GM18873 (cell line): Measurements from ENCODE around the gene WIPF2.
A peak's percentile ranks its signal among the peaks of the same experiment; 100 is the strongest.

ENCODE experiments used
- ATAC-seq: cut with Tn5 transposase; IDR thresholded peaks from one replicate; pipeline ENCODE4 v1.9.1; 2021; ENCODE audit warnings: mild to moderate bottlenecking, moderate library complexity, moderate number of reproducible peaks; ENCODE audit not compliant: unreplicated experiment, low FRiP score

The WIPF2 gene, protein sequence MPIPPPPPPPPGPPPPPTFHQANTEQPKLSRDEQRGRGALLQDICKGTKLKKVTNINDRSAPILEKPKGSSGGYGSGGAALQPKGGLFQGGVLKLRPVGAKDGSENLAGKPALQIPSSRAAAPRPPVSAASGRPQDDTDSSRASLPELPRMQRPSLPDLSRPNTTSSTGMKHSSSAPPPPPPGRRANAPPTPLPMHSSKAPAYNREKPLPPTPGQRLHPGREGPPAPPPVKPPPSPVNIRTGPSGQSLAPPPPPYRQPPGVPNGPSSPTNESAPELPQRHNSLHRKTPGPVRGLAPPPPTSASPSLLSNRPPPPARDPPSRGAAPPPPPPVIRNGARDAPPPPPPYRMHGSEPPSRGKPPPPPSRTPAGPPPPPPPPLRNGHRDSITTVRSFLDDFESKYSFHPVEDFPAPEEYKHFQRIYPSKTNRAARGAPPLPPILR

DNA sequence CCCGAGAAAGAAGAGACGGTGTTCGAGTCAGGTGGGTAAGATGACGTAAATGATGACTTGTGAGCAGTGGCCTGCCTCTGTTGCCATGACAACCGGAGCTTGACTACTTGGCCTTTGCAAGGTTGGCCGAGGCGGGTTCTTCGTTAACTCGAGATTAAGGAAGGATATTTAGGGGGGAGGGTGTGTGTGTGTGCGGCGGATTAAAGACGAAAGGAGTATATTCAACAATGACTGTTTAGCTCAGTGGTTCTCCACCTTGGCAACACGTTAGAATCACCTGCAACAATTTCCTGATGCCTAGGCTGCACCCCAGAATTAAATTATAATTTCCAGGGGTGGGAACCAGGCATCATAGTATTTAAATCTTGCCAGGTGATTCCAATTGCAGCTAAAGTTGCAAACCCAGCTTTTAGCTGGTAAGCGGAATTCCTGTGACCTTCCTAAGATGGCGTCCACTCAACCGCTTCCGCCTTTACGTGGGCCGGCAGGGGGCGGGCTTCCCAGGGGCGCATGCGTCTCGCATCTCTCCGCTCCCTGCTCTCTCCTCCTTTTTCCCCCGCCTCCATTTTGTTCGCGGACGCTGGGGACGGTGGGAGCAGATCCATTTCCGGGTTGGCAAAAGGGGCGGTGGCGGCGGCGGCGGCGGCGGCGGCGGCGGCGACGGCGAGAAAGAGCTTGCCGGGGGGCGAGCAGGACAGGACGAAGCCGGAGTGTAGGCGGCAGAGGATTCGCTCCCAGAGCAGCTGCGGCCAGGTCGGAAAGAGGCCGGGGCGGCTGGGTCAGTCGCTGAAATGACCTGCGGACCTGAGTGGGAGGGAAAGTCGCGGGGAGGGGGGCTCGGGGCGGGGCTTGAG is at the start of gene WIPF2:
Gene WIPF2, plus strand, starts transcription at position 565 of the 854 bp plus-strand sequence. CDS start 37,156 bp downstream, outside the sequence.
- peak; percentile 78 for ATAC-seq

DNA sequence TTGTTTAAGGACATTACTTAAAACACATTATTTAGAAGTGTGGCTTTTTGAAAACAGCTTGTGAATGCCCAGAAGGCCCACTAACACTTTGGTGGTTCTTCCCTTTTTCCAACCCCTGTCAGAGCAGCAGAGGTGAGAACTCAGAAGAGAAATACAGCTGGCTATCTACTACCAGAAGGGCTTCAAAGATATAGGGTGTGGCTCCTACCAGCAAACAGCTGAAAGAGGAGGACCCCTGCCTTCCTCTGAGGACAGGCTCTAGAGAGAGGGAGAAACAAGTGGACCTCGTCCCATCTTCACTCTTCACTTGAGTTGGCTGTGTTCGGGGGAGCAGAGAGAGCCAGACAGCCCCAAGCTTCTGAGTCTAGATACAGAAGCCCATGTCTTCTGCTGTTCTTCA is 48.8 kb upstream of the WIPF2 start:
- ATAC-seq, result no peak

DNA sequence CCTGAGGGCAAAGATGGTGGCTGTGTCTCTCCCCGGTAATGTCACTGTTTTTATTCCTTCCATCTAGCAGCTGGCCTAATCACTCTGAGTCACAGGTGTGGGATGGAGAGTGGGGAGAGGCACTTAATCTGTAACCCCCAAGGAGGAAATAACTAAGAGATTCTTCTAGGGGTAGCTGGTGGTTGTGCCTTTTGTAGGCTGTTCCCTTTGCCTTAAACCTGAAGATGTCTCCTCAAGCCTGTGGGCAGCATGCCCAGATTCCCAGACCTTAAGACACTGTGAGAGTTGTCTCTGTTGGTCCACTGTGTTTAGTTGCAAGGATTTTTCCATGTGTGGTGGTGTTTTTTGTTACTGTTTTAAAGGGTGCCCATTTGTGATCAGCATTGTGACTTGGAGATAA is 47.4 kb upstream of the WIPF2 start:
- ATAC-seq, result no peak

DNA sequence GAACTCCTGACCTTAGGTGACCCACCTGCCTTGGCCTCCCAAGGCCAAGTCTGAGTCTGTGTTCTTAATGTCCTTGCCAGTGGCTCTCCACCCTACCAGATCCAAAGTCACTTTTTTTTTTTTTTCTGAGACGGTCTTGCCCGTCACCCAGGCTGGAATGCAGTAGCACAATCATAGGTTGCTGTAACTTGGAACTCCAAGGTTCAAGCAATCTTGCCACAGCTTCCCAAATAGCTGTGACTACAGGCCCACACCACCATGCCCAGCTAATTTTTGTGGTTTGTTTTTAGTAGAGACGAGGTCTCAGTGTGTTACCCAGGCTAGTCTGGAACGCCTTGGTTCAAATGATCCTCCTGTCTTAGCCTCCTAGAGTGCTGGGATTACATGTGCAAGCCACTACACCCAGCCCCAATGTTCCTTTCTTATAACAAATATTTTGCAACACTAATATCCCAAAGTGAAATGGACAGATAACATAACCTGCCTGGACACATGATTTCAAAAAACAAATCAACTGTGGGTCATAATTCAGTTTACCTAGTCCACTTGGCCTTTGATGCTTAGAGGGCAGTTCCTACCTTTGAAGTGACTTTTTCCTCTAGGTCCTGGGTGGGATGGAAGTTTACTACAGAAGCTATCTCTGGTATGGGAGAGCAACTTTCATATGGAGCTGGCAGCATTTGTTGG is 45.9 kb upstream of the WIPF2 start:
- no peak for ATAC-seq

DNA sequence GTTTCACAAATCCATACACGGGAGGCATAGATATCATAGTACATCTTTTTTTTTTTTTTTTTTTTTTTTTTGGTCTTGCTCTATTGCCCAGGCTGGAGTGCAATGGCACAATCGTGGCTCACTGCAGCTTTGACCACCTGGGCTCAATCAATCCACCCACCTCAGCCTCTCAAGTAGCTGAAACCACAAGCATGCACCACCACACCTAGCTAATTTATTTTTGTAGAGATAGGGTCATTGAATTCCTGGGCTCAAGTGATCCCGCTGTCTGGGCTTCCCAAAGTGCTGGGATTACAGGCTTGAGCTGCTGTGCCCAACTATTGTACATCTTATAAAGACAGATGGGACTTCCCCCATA is 45.3 kb upstream of the WIPF2 start:
- no peak for ATAC-seq

DNA sequence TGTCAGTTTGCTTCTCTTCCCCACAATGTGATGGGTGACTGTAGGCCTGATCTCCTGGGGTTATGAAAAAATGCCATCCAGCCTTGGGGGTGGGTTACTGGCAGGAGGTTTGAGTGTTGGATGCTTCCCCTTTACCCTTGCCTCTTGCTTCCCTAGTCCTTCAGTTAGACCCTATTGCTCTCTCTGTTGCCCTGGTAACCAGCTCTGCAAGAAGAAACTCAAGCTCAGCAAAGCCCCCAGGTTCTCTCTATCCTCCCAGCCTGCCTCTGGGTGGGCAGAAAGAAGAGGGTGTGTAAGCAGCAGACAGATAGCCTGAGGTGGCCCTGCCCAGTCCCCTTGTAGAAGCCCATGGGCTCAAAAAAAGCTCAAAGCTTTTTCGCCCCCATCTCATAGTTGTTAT is 44.6 kb upstream of the WIPF2 start:
- ATAC-seq, result no peak

DNA sequence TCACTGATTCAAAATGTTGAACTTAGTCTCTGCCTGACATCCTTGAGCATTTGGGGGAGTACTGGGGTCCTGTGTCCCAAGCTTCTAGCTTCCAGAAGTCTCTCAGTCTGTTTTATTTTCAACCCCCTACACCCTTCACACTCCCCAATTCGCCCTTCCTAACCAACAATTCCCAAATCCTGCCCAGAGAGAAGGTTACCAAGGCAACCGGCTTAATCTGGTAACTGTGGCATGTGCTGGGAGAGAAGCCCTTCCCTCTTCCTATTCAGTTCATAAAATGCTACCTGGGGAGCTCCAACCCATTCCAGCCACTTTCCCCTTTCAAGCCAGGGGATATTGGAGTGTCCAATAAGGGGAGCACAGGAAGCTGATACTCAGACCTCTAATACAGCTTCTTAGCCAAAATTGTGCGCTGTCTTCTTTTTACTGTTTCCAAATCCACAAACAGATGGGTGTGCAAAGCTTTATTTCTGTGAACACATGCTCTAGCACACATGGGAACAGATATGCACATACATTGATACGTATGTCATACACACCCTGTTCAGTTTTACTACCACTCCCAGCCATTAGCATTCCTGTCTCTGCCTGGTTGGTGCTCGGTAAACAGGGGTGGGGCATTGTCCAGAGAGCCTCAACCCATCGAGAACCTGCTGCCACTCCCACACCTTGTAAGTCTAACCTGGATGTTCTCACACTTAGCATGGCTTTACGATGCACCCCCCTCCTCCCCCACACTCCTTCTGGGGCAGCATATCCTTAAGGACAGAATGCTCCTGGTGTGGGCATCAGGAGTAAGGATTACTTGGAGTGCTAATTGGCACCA is 43.0 kb upstream of the WIPF2 start:
- ATAC-seq, result no peak

DNA sequence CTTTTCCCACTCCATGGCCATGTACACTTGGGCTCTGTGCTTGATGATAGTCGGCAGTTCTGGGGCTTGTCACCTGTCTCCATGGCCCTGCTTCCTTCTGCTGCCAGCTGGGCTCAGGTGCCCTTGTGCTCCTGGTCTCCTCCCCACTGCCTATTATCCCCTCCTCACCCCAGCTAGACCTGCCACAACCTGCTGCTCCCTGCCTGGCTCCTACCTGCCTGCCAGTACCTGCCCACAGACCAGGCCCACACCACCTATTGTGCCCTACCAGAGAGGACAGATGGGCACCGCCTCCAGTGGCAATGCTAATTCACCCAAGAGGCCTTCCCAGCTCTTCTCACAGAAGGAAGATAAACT is 42.4 kb upstream of the WIPF2 start:
- ATAC-seq, result no peak

DNA sequence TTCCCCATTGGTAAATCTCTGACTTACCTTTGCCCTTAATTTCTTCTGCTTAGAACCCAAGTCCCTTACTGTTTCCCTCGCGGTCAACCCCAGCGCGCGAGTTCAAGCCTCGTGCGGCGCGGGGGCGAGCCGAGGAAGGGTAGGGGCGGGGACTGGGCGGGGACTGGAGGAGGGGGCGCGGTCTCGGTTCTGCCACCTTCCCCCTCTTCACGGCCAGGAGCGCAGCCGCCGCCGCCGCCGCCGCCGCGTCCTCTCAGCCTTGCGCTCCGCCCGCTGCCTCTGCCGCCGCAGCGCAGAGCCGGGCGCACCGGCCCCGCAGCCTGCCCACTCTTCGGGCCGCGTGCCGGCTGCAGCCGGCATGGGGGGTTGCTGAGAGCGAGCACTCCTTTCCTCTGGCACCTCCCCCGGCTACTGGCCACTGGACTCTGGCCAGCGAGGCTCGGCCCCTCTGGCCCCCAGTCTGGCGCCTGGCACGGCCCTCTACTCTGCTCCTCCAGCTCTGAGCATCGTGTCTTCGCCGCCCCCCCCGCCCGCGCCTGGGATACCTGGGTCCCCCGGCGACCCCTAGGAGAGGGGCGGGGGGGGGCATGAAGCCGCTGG is 41.7 kb upstream of the WIPF2 start, which contains the start of gene RAPGEFL1:
Gene RAPGEFL1, plus strand, starts transcription at position 196 of the 600 bp plus-strand sequence. Its CDS starts 392 bp downstream, at position 588.
- ATAC-seq, result no peak

DNA sequence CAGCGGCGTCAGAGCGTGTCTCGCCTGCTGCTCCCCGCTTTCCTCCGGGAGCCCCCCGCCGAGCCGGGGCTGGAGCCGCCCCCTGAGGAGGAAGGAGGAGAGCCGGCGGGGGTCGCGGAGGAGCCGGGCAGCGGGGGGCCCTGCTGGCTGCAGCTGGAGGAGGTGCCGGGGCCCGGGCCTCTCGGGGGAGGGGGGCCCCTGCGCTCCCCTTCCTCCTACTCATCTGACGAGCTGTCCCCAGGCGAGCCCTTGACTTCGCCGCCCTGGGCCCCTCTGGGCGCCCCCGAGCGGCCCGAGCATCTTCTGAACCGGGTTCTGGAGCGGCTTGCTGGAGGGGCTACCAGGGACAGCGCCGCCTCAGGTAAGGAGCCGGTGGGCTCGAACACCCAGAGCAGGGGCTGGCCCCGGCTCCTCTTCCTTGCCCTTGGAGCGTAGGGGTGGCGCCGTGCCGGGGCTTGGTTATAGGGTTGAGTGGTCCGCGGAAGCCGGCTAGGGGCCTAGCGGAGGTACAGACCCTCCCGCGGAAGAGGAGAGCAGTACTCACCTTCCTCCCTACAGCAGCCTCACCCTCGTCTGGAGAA is 41.0 kb upstream of the WIPF2 start:
- no peak for ATAC-seq

DNA sequence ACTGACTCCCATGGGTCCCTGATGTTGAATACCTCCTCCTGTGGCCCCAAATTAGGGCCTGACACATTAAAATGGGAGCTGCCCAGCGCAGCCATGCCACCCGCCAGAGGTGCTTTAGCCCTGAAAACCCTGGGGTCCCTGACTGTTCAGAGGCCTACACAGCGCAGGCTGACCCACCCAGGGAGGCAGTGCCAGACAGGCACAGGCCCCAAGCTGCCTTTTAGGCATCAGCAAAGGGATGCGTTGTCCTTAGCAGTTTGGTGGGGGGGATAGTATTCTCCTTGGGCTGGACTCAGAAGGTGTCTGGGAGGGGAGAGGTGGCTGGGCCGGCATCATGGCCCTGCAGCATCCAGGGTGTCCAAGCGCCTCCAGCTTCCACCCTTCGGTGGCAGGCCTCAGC is 40.4 kb upstream of the WIPF2 start:
- ATAC-seq, result no peak

DNA sequence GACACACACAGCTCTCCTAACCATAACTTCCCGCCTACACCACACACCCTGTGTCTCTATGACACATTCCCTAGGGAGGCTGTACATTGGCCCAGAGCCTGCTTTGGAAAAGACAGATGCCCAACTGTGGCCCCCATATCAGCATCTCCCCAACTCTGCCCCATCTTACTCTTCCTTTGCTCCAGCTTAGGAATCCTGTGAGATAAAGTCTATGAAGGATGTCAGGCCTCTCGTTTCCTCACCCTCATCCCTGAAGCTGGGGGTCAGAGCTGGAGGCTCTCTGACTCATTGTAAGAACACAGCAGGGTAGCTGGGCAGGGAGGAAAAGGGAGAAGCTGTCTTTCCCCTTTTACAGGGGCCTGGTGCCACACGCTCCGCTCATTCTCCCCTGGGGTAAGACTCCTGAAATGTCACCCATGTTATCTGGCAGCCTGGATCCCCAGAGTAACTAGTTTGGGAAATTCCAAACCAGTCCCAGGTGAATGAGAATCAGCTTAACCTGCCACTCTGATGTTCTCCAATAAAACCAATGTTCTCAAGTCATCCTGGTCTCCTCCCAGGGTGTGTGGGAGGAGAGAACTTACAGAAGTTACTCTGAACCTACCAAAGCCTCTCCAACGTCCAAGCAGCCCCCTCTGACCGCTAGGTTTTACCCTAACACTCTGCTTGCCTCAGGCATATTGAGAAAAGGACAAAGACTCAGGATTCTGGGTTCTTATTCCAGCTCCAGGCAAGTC is 39.0 kb upstream of the WIPF2 start:
- ATAC-seq, result no peak

DNA sequence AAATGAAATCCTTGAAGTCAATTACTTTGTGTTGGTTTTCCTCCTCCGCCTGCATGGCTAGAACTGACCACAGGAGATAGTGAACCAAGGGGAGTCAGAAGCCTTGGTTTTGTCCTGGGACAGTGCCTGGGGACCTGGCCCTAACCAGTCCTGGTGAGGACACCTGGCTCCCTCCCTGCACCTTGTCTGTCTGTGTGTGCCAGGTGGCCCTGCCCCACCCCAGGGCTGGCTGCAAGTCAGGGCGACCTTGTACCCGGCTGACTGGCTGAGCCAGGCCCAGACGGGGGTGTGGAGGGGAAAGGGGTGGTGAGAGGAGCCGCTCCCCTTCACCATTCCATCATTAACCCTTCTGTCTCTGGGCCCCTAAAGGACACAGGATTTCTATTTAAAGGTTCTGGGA is 38.4 kb upstream of the WIPF2 start:
- no peak for ATAC-seq

DNA sequence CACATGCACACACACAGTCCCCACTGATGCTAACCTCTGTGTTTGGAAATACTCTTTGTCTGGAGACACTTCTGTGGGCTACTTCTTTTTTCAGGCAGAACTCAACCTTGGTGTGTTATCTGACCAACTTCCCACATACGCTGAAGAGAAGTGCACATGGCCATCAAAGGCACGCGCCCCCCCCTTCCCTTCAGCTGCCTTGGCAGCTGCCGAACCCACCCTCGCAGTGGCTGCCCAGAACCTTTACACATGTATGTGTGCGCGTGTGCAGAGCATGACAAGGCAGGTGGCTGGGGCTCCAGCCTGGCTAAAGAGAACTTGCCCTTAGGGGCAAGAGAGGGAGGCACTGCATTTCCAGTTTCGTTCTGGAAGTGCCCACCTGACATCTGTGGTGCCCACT is 37.9 kb upstream of the WIPF2 start:
- ATAC-seq, result no peak

DNA sequence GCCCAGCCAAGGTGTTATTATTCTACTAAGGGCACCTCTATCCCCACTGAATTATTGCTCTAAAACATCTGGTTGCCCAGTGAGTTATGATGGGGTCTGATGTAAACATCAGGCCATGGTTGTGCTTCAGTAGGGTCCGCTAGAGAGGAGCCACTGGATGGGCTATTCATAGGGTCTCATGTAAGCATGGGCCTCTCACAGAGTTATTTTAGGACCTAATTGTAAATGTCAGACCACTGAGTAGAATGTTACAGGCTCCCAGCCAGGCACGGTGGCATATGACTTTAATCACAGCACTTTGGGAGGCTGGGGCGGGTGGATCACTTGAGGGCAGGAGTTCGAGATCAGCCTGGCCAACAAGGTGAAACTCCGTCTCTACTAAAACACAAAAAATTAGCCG is 36.5 kb upstream of the WIPF2 start:
- ATAC-seq, result no peak

DNA sequence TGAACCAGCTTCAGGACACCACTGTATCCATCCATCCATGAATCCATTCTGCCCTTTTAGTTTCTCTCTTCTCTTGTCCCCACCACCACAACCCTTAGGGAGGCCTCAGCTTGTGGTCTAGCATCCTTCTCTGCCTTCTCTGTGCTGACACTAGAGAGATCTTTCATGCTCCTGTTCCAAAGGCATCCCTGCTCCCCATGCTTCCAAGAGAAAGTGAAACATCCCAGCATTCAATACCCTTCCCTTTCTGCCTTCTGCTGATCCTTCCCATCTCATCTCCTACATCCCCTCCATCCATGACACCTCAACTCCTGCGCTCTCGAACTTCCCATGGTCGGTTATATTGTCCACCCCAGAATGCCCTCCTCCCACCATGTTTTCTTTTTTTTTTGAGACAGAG is 31.9 kb upstream of the WIPF2 start:
- no peak for ATAC-seq

DNA sequence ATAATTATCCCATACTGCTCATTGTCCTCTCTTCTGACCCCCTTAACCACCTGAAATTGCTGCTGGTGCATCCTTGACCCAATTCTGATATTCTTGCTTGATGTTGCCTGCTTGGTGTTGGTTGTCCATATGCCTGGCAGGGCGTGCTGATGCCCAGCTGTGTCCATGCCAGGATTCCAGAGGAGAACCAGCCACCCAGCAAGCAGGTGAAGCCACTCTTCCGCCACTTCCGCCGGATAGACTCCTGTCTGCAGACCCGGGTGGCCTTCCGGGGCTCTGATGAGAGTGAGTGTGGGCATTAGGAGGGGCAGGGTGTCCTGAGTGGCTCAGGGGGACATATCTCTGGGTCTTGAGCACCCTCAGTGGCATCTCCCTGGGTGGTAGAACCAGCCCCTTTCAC is 30.4 kb upstream of the WIPF2 start:
- ATAC-seq, result no peak

DNA sequence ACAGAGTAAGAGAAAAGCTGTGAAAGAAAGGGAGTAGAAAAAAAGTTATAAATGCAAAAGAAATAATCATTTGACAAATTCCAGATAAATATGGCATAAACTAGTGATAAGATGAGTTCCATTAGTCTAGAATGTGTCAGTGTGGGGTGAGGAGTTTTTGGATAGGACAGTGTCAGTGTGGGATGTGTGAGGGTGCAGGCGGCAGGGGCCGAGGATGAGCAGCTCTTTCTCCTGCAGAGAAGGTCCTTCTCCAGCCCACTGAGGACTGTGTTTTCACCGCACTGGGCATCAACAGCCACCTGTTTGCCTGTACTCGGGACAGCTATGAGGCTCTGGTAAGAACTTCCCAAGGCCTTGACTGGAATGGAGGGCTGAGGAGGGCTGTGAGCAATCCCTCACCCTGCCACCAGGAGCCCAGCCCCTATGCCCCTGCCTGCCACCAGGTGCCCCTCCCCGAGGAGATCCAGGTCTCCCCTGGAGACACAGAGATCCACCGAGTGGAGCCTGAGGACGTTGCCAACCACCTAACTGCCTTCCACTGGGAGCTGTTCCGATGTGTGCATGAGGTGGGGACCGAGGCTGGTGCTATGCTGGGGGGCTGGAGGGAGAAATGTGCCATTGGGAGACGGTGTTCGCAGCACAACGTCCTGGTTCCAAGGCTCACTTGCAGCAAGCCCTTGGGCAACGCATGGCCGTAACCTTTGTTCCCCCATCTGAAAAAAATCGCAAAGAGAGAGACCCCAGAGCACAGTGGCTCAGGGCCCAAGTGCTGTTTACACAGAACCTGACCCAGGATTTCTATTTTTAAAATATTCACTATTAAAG is 28.7 kb upstream of the WIPF2 start:
- no peak for ATAC-seq
